Kidney epithelial cell (primary cell): Measurements from ENCODE around the gene BEST1. TPM values are rescaled to one million over a fixed set of nuclear protein-coding genes. Genes with fewer than 3 reads are reported as not detected.
"Not testable (repeated sequence)": the region's sequence is repeated elsewhere in the genome, so short reads cannot be mapped to it uniquely, and the experiment has no call there.

Source experiments
- DNase-seq: peaks from one replicate; pipeline ENCODE4 v3.0.0-alpha.2; 2010; ENCODE audit warnings: low read depth
- H3K27me3 ChIP-seq: 2 replicates; pipeline ENCODE4 v1.6.0; 2011; ENCODE audit warnings: low read length; ENCODE audit not compliant: control insufficient read depth, insufficient read depth
- H3K36me3 ChIP-seq: 2 replicates; pipeline ENCODE4 v1.5.1; 2011; ENCODE audit warnings: low read length; ENCODE audit not compliant: control insufficient read depth, insufficient read depth
- H3K4me3 ChIP-seq: 2 replicates; pipeline ENCODE4 v1.5.1; 2011; ENCODE audit warnings: low read depth, mild to moderate bottlenecking, control low read depth, low read length
- CTCF ChIP-seq: IDR thresholded peaks from 2 replicates; pipeline ENCODE4 v1.5.1; 2011; ENCODE audit warnings: mild to moderate bottlenecking, moderate library complexity, low read length, control low read depth, inconsistent platforms; ENCODE audit not compliant: insufficient read depth, poor library complexity, severe bottlenecking
- total RNA-seq: library from RNA; depleted of rRNA; stranded (reverse); fragments of >200 nt; gene quantifications from 2 replicates; pipeline ENCODE4 v1.2.3, GENCODE V29; 2015

BEST1 gene
- total RNA-seq, 1 donor from 2014 or later: 1.1 TPM

DNA sequence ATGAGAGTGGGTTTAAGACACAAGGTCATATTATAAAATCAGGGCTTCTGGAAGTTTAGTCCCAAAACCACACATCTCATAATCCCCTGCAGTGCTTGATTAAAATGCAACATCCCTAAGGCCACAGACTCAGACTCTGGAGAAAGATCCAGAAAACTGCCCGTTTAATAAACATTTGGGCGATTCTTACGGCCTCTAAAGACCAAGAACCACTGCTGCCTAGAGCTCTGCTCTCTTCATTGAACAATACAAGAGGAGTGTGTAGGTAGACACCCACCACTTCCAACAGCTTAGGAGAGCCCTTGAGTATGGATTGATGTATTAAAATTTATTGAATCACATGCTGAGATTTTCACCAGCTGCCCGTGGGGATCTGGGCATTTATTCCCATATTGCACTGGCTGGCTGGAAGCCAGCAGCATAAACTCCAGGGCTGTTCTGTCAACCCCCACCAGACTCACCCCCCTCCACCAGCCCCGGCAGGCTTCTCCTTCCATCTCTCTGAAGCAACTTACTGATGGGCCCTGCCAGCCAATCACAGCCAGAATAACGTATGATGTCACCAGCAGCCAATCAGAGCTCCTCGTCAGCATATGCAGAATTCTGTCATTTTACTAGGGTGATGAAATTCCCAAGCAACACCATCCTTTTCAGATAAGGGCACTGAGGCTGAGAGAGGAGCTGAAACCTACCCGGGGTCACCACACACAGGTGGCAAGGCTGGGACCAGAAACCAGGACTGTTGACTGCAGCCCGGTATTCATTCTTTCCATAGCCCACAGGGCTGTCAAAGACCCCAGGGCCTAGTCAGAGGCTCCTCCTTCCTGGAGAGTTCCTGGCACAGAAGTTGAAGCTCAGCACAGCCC lies 749 bp upstream of the BEST1 start:
- DNase-seq: no peak
- Histone ChIP-seq H3K36me3 (no peaks in the 10 kb centered on the region), H3K27me3 (peaks cover 6% of the 10 kb centered on the region), H3K4me3 (no peak overlapping the region)
- TF ChIP-seq CTCF: no peak

- no peak for TF ChIP-seq CTCF
Measured at GRCh38 chr11:61951484-61952135, 1.5 kb downstream of the BEST1 start.

DNA sequence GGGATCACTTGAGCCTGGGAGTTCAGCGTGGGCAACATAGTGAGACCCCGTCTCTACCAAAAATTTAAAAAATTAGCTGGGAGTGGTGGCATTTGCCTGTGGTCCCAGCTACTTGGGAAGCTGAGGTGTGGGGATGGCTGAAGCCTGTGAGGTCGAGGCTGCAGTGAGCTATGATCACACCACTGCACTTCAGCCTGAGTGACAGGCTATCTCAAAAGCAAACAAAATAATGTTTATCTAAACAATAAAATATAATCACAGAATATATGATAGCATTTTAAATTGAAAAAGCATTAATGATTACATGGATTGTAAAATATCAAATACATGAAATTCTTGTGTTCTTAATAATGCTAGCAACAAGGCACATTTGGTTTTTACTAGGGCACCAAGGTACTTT lies 2.7 kb downstream of the BEST1 start:
- DNase-seq: no peak
- no peaks in the 10 kb centered on the region for H3K36me3 ChIP-seq
- H3K27me3 ChIP-seq: peaks cover 5% of the 10 kb centered on the region
- no peak overlapping the region for H3K4me3 ChIP-seq
- TF ChIP-seq CTCF: no peak

More at GRCh38 chr11:61951484-61952135, 1.5 kb downstream of the BEST1 start:
- Histone ChIP-seq H3K36me3 (no peaks in the 10 kb centered on the region), H3K4me3 (no peak overlapping the region), H3K27me3 (peaks cover 5% of the 10 kb centered on the region)
- DNase-seq: no peak

GRCh38 chr11:61953632-61954031 lies 3.5 kb downstream of the BEST1 start:
- not testable (repeated sequence) for H3K4me3 ChIP-seq, DNase-seq, H3K36me3 ChIP-seq, H3K27me3 ChIP-seq

- Histone ChIP-seq H3K36me3 (no peaks in the 10 kb centered on the region), H3K27me3 (peaks cover 5% of the 10 kb centered on the region), H3K4me3 (no peak overlapping the region)
- DNase-seq: no peak
- no peak for TF ChIP-seq CTCF
Measured at GRCh38 chr11:61954106-61954850, 4.1 kb downstream of the BEST1 start.

- Histone ChIP-seq H3K36me3 (no peaks in the 10 kb centered on the region), H3K4me3 (no peak overlapping the region), H3K27me3 (peaks cover 5% of the 10 kb centered on the region)
- DNase-seq: no peak
- no peak for TF ChIP-seq CTCF
Measured at GRCh38 chr11:61954851-61955421, 4.8 kb downstream of the BEST1 start.
